Tibial nerve (tissue), 3 donors: ENCODE measurements around the gene PTPRM.

Experiments
- CTCF ChIP-seq, 5 experiments: fragments of 200-600 bp in 3 of 5; fragments of 450-650 bp in 2 of 5; sonication (generic) in 3 of 5; IDR thresholded peaks; one replicate each; pipeline ENCODE4 v1.5.1; 2016 to 2019; ENCODE audit warnings: antibody characterized with exemption in 5 of 5, mild to moderate bottlenecking in 3 of 5, moderate library complexity in 2 of 5
- POLR2A ChIP-seq, 2 donors: fragments of 450-650 bp; IDR thresholded peaks; one replicate each; pipeline ENCODE4 v1.6.1; 2017; ENCODE audit warnings: antibody characterized with exemption in 2 of 2, mild to moderate bottlenecking in 2 of 2, moderate library complexity in 2 of 2

GRCh38 chr18:8283891-8284585 lies 716.9 kb downstream of the PTPRM start:
- no peak for TF ChIP-seq CTCF (IDR thresholded peaks at IDR 0.05)
- TF ChIP-seq POLR2A (IDR thresholded peaks at IDR 0.05) = no peak
